ENCODE measurements around the gene ANK3.

Gene ANK3

DNA sequence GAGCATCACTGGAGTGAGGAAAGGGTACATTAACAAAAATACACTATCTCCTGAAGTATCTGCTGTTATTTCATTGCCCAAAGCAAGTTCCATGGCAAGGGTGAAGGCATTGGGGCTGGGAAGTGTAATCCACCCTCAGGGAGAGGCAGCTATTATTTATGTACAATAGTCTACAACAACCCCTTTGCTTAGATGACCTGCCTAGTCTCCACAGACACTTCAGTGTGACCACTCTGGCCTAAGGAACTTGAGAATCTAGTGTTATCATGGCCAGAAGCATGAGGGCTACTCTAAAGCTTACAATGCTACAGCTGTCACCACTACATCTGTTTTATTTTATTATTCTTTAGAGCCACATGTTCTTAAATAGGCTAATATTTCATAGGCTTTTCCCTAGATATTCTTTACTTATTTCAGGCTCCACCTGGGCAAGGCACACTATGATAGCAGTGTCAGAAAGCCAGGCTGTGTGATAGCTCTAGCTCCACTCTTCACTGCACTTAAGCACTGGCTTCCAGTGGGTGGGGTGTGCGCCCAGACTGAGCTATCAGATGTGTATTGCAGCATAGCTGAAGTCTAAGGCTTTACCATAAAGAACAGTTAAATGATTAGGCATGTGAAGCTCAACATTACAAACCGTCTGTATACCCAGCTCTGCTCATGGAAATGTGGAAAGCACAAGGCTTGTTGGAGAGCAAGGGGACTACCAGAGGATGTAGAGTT is 366.4 kb downstream of the ANK3 start:
- TF ChIP-seq, protein P1, sequence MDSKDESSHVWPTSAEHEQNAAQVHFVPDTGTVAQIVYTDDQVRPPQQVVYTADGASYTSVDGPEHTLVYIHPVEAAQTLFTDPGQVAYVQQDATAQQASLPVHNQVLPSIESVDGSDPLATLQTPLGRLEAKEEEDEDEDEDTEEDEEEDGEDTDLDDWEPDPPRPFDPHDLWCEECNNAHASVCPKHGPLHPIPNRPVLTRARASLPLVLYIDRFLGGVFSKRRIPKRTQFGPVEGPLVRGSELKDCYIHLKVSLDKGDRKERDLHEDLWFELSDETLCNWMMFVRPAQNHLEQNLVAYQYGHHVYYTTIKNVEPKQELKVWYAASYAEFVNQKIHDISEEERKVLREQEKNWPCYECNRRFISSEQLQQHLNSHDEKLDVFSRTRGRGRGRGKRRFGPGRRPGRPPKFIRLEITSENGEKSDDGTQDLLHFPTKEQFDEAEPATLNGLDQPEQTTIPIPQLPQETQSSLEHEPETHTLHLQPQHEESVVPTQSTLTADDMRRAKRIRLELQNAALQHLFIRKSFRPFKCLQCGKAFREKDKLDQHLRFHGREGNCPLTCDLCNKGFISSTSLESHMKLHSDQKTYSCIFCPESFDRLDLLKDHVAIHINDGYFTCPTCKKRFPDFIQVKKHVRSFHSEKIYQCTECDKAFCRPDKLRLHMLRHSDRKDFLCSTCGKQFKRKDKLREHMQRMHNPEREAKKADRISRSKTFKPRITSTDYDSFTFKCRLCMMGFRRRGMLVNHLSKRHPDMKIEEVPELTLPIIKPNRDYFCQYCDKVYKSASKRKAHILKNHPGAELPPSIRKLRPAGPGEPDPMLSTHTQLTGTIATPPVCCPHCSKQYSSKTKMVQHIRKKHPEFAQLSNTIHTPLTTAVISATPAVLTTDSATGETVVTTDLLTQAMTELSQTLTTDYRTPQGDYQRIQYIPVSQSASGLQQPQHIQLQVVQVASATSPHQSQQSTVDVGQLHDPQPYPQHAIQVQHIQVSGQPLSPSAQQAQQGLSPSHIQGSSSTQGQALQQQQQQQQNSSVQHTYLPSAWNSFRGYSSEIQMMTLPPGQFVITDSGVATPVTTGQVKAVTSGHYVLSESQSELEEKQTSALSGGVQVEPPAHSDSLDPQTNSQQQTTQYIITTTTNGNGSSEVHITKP (tag by site-specific recombination; IDR thresholded peaks at IDR 0.05): no peak
- TF ChIP-seq, protein P2, sequence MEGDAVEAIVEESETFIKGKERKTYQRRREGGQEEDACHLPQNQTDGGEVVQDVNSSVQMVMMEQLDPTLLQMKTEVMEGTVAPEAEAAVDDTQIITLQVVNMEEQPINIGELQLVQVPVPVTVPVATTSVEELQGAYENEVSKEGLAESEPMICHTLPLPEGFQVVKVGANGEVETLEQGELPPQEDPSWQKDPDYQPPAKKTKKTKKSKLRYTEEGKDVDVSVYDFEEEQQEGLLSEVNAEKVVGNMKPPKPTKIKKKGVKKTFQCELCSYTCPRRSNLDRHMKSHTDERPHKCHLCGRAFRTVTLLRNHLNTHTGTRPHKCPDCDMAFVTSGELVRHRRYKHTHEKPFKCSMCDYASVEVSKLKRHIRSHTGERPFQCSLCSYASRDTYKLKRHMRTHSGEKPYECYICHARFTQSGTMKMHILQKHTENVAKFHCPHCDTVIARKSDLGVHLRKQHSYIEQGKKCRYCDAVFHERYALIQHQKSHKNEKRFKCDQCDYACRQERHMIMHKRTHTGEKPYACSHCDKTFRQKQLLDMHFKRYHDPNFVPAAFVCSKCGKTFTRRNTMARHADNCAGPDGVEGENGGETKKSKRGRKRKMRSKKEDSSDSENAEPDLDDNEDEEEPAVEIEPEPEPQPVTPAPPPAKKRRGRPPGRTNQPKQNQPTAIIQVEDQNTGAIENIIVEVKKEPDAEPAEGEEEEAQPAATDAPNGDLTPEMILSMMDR (tag by site-specific recombination; IDR thresholded peaks at IDR 0.05): no peak
- no peak for TF ChIP-seq ZNF19 (tag by site-specific recombination; IDR thresholded peaks at IDR 0.05; ENCODE audit: low read depth)
- TF ChIP-seq ZNF350 (tag by site-specific recombination; IDR thresholded peaks at IDR 0.05): no peak
- no peak for TF ChIP-seq ZNF146 (tag by site-specific recombination; IDR thresholded peaks at IDR 0.05)
- TF ChIP-seq, protein P3, sequence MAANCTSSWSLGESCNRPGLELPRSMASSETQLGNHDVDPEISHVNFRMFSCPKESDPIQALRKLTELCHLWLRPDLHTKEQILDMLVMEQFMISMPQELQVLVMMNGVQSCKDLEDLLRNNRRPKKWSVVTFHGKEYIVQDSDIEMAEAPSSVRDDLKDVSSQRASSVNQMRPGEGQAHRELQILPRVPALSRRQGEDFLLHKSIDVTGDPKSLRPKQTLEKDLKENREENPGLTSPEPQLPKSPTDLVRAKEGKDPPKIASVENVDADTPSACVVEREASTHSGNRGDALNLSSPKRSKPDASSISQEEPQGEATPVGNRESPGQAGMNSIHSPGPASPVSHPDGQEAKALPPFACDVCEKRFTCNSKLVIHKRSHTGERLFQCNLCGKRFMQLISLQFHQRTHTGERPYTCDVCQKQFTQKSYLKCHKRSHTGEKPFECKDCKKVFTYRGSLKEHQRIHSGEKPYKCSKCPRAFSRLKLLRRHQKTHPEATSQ (tag by site-specific recombination; IDR thresholded peaks at IDR 0.05): no peak
- no peak for TF ChIP-seq ZNF211 (tag by site-specific recombination; IDR thresholded peaks at IDR 0.05; ENCODE audit: low read depth)
- TF ChIP-seq KLF10 (tag by site-specific recombination; IDR thresholded peaks at IDR 0.05): no peak
- TF ChIP-seq IKZF3 (tag by site-specific recombination; IDR thresholded peaks at IDR 0.05): no peak
- TF ChIP-seq, protein P4, sequence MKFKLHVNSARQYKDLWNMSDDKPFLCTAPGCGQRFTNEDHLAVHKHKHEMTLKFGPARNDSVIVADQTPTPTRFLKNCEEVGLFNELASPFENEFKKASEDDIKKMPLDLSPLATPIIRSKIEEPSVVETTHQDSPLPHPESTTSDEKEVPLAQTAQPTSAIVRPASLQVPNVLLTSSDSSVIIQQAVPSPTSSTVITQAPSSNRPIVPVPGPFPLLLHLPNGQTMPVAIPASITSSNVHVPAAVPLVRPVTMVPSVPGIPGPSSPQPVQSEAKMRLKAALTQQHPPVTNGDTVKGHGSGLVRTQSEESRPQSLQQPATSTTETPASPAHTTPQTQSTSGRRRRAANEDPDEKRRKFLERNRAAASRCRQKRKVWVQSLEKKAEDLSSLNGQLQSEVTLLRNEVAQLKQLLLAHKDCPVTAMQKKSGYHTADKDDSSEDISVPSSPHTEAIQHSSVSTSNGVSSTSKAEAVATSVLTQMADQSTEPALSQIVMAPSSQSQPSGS (tag by site-specific recombination; IDR thresholded peaks at IDR 0.05; ENCODE audit: low read depth): no peak
- TF ChIP-seq, protein P5, sequence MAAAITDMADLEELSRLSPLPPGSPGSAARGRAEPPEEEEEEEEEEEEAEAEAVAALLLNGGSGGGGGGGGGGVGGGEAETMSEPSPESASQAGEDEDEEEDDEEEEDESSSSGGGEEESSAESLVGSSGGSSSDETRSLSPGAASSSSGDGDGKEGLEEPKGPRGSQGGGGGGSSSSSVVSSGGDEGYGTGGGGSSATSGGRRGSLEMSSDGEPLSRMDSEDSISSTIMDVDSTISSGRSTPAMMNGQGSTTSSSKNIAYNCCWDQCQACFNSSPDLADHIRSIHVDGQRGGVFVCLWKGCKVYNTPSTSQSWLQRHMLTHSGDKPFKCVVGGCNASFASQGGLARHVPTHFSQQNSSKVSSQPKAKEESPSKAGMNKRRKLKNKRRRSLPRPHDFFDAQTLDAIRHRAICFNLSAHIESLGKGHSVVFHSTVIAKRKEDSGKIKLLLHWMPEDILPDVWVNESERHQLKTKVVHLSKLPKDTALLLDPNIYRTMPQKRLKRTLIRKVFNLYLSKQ (tag by site-specific recombination; IDR thresholded peaks at IDR 0.05; ENCODE audit: borderline replicate concordance): no peak
- no peak for TF ChIP-seq SP7 (tag by site-specific recombination; IDR thresholded peaks at IDR 0.05)
- no peak for TF ChIP-seq ZNF391 (tag by site-specific recombination; IDR thresholded peaks at IDR 0.05; ENCODE audit: borderline replicate concordance, low read depth)
- TF ChIP-seq GFI1B (tag by site-specific recombination; IDR thresholded peaks at IDR 0.05): no peak
- no peak for TF ChIP-seq SCRT2 (tag by site-specific recombination; IDR thresholded peaks at IDR 0.05)
- no peak for TF ChIP-seq ZNF423 (tag by site-specific recombination; IDR thresholded peaks at IDR 0.05)
- TF ChIP-seq ZNF48 (tag by site-specific recombination; IDR thresholded peaks at IDR 0.05): no peak
- TF ChIP-seq ZNF600 (tag by site-specific recombination; IDR thresholded peaks at IDR 0.05): no peak
- ChIA-PET CTCF (interaction anchor here (0.6 to 0.9 kb wide), 2 partner anchors 92 to 117 kb away, joined by 3 to 4 read pairs; partner anchors contain the start of gene CCDC6), POLR2A (interaction anchor here (1.2 kb wide), 1 partner anchor 117 kb away, joined by 4 read pairs; the partner anchor contains the start of gene CCDC6)
- H3K4me1 ChIP-seq (ENCODE audit: control insufficient read depth, insufficient read depth, low read length): no peaks in the 10 kb centered on the region
- H3K27ac ChIP-seq (ENCODE audit: extremely low read depth, low read depth, low read length): no peak overlapping the region
- no peaks in the 10 kb centered on the region for H3K9me3 ChIP-seq (ENCODE audit: control insufficient read depth, insufficient read depth, low read depth, low read length)
- H3K4me3 ChIP-seq (ENCODE audit: low read depth, low read length): no peak overlapping the region
- no peaks in the 10 kb centered on the region for H3K36me3 ChIP-seq (ENCODE audit: control insufficient read depth in 2 of 2, insufficient read depth in 1 of 2, low read length in 2 of 2)
